H9 (cell line): ENCODE data around the gene ANKRD11. TPM values are rescaled to one million over a fixed set of nuclear protein-coding genes. Genes with fewer than 3 reads are reported as not detected.

ENCODE experiments used
- DNase-seq: peaks from one replicate; pipeline ENCODE4 v3.0.0-alpha.2; 2017
- H2AFZ ChIP-seq: one replicate; pipeline ENCODE4 v1.6.1; 2013; ENCODE audit warnings: mild to moderate bottlenecking, low read length, control low read depth, moderate library complexity
- H2AK5ac ChIP-seq: 2 replicates; pipeline ENCODE4 v1.6.1; 2013; ENCODE audit warnings: low read length, control low read depth, mixed read lengths; ENCODE audit not compliant: insufficient read length
- H2BK120ac ChIP-seq: one replicate; pipeline ENCODE4 v1.6.1; 2013; ENCODE audit warnings: low read depth, mild to moderate bottlenecking, low read length, control low read depth, inconsistent platforms; ENCODE audit not compliant: poor library complexity, severe bottlenecking
- H2BK12ac ChIP-seq: 2 replicates; pipeline ENCODE4 v1.6.1; 2013; ENCODE audit warnings: low read length, control low read depth, mixed read lengths, low read depth; ENCODE audit not compliant: insufficient read length
- H2BK15ac ChIP-seq: 2 replicates; pipeline ENCODE4 v1.6.1; 2013; ENCODE audit warnings: low read depth, low read length, control low read depth
- H2BK20ac ChIP-seq: one replicate; pipeline ENCODE4 v1.6.1; 2013; ENCODE audit warnings: low read depth, mild to moderate bottlenecking, low read length, control low read depth, inconsistent platforms; ENCODE audit not compliant: poor library complexity, severe bottlenecking
- H2BK5ac ChIP-seq: 2 replicates; pipeline ENCODE4 v1.6.1; 2013; ENCODE audit warnings: low read length, control low read depth, mixed read lengths; ENCODE audit not compliant: insufficient read length
- H3K14ac ChIP-seq: 2 replicates; pipeline ENCODE4 v1.6.1; 2013; ENCODE audit warnings: low read length, control low read depth; ENCODE audit not compliant: insufficient read depth
- H3K18ac ChIP-seq: 2 replicates; pipeline ENCODE4 v1.6.1; 2013; ENCODE audit warnings: low read depth, mild to moderate bottlenecking, mixed read lengths, low read length, control low read depth; ENCODE audit not compliant: insufficient read length
- H3K23ac ChIP-seq: 2 replicates; pipeline ENCODE4 v1.6.1; 2013; ENCODE audit warnings: low read length, control low read depth, mixed read lengths, low read depth; ENCODE audit not compliant: insufficient read length
- H3K23me2 ChIP-seq: 2 replicates; pipeline ENCODE4 v1.6.1; 2013; ENCODE audit warnings: low read depth, mild to moderate bottlenecking, mixed read lengths, low read length, control low read depth; ENCODE audit not compliant: insufficient read length, poor library complexity, severe bottlenecking
- H3K27ac ChIP-seq: 2 replicates; pipeline ENCODE4 v1.5.1; 2013; ENCODE audit warnings: low read length, control low read depth, mixed read lengths, low read depth; ENCODE audit not compliant: insufficient read length
- H3K27me3 ChIP-seq: 2 replicates; pipeline ENCODE4 v1.6.1; 2013; ENCODE audit warnings: low read length, control low read depth, inconsistent platforms; ENCODE audit not compliant: insufficient read depth
- H3K4ac ChIP-seq: 2 replicates; pipeline ENCODE4 v1.6.1; 2013; ENCODE audit warnings: low read depth, mild to moderate bottlenecking, control low read depth, inconsistent platforms, low read length, moderate library complexity
- H3K4me1 ChIP-seq: 2 replicates; pipeline ENCODE4 v1.6.1; 2013; ENCODE audit warnings: low read length, control low read depth, inconsistent platforms; ENCODE audit not compliant: insufficient read depth
- H3K4me2 ChIP-seq: 2 replicates; pipeline ENCODE4 v1.6.1; 2013; ENCODE audit warnings: low read length, control low read depth, mixed read lengths; ENCODE audit not compliant: insufficient read length, insufficient read depth
- H3K56ac ChIP-seq: 2 replicates; pipeline ENCODE4 v1.6.1; 2013; ENCODE audit warnings: low read depth, mild to moderate bottlenecking, mixed read lengths, low read length, control low read depth; ENCODE audit not compliant: insufficient read length
- H3K79me1 ChIP-seq: 2 replicates; pipeline ENCODE4 v1.6.1; 2013; ENCODE audit warnings: low read depth, mild to moderate bottlenecking, moderate library complexity, low read length, control low read depth, inconsistent platforms; ENCODE audit not compliant: insufficient read depth, poor library complexity, severe bottlenecking
- H3K79me2 ChIP-seq: 2 replicates; pipeline ENCODE4 v1.6.1; 2013; ENCODE audit warnings: low read length, control low read depth, inconsistent platforms; ENCODE audit not compliant: insufficient read depth
- H3K9ac ChIP-seq: 2 replicates; pipeline ENCODE4 v1.6.1; 2013; ENCODE audit warnings: low read length, control low read depth, mixed read lengths; ENCODE audit not compliant: insufficient read length; ENCODE audit errors: extremely low read depth
- H3K9me3 ChIP-seq: one replicate; pipeline ENCODE4 v1.6.1; 2013; ENCODE audit warnings: low read depth, low read length, inconsistent platforms; ENCODE audit not compliant: control insufficient read depth
- H3T11ph ChIP-seq: one replicate; pipeline ENCODE4 v1.6.1; 2013; ENCODE audit warnings: mild to moderate bottlenecking, low read length, control low read depth, inconsistent platforms
- H4K20me1 ChIP-seq: one replicate; pipeline ENCODE4 v1.6.1; 2013; ENCODE audit not compliant: control insufficient read depth, insufficient read length, insufficient read depth
- H4K5ac ChIP-seq: 2 replicates; pipeline ENCODE4 v1.6.1; 2013; ENCODE audit warnings: low read depth, mild to moderate bottlenecking, mixed read lengths, low read length, control low read depth; ENCODE audit not compliant: insufficient read length
- H4K8ac ChIP-seq: replicated peaks from 2 replicates; pipeline ENCODE4 v1.6.1; 2013; ENCODE audit warnings: low read length, control low read depth, mixed read lengths, low read depth; ENCODE audit not compliant: insufficient read length
- H4K91ac ChIP-seq: 2 replicates; pipeline ENCODE4 v1.6.1; 2013; ENCODE audit warnings: low read depth, mild to moderate bottlenecking, moderate library complexity, mixed read lengths, low read length, control low read depth; ENCODE audit not compliant: insufficient read length
- H3K27ac Mint-ChIP-seq, 3 experiments: 2 replicates in 2 of 3; 3 replicates in 1 of 3; pipeline ENCODE4 v1.8.0; 2020 to 2021; ENCODE audit warnings: mixed read lengths in 3 of 3, mild to moderate bottlenecking in 1 of 3, moderate library complexity in 1 of 3
- H3K27me3 Mint-ChIP-seq: 2 replicates; pipeline ENCODE4 v1.8.0; 2021; ENCODE audit warnings: low read depth, mild to moderate bottlenecking, moderate library complexity, mixed read lengths
- H3K36me3 Mint-ChIP-seq, 3 experiments: 2 replicates in 2 of 3; 3 replicates in 1 of 3; pipeline ENCODE4 v1.8.0; 2020 to 2021; ENCODE audit warnings: low read depth in 3 of 3, mixed read lengths in 3 of 3; ENCODE audit not compliant: insufficient read depth in 1 of 3
- H3K4me1 Mint-ChIP-seq, 2 experiments: 2 replicates each; pipeline ENCODE4 v1.8.0; 2020; ENCODE audit warnings: mixed read lengths in 2 of 2
- H3K4me3 Mint-ChIP-seq, 2 experiments: 2 replicates in 1 of 2; 3 replicates in 1 of 2; pipeline ENCODE4 v1.8.0; 2020 to 2021; ENCODE audit warnings: mild to moderate bottlenecking in 2 of 2, mixed read lengths in 2 of 2, moderate library complexity in 1 of 2
- H3K9me3 Mint-ChIP-seq, 2 experiments: 2 replicates in 1 of 2; 3 replicates in 1 of 2; pipeline ENCODE4 v1.8.0; 2020; ENCODE audit warnings: mild to moderate bottlenecking in 2 of 2, mixed read lengths in 2 of 2, moderate library complexity in 1 of 2
- WGBS: extraction: QIAGEN DNeasy Blood & Tissue Kit; methylation state at CpG from one replicate; pipeline ENCODE4 v1.1.7; 2013; ENCODE audit warnings: missing lambda C conversion rate, low lambda C conversion rate, mixed read lengths; ENCODE audit not compliant: insufficient read length; ENCODE audit errors: extremely low coverage; 5-methylcytosine and 5-hydroxymethylcytosine counted together
- total RNA-seq: library from RNA; stranded (reverse); gene quantifications from 2 replicates; pipeline ENCODE4 v1.2.1, GENCODE V29; 2021
- TF ChIP-seq, protein P1 (sequence below): fragments of 200-600 bp; sonication (generic); conservative IDR thresholded peaks from 3 replicates; pipeline ENCODE4 v1.8.0; 2021; ENCODE audit warnings: antibody characterized with exemption, mild to moderate bottlenecking

Gene ANKRD11
- total RNA-seq, 1 experiment from 2014 or later = 181 TPM

DNA sequence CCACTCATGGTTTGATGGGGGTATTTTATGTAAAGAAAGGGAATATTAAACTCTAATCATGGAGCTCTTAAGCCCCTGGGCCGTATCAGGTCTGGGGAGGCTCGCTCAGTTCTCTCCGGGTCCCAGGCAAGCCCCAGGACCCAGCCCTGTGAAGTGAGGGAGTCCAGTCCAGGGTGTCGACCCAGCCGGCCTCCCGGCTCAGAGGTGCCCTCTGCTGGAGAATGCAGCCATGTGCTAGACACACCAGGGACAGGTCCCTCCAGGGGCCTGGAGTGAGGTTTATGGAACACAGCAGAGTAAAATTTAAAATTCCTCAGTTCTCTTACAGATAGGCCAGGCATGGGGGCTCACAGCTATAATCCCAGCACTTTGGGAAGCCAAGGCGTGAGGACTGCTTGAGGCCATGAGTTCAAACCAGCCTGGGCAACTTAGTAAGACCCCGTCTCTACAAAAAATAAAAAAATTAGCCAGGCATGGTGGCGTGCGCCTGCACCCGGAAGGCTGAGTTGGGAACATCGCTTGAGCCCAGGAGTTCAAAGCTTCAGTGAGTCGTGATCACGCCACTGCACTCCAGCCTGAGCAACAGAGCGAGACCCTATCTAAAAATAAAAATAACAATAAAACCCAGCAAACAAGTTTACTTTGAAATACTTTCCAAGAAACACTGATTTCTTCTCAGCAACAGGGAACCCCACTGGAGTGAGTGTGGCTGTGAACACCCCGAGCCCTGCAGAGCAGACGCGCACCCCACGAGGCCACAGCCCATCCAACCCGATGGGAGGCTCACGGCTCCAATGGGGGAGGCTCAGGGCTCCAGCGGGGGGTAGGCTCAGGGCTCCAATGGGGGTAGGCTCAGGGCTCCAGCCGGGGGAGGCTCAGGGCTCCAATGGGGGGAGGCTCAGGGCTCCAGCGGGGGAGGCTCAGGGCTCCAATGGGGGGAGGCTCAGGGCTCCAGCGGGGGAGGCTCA lies 200.6 kb downstream of the ANKRD11 start:
- H2AFZ ChIP-seq = no peak overlapping the region
- H3T11ph ChIP-seq = no peak overlapping the region
- no peak overlapping the region for H4K8ac ChIP-seq
- H3K27me3 ChIP-seq = no peaks in the 10 kb centered on the region
- peak overlapping the region; percentile 91 to 97 (median 93) for H3K27ac Mint-ChIP-seq
- H2AK5ac ChIP-seq = no peak overlapping the region
- H3K27ac ChIP-seq = no peak overlapping the region
- no peak overlapping the region for H2BK20ac ChIP-seq
- no peaks in the 10 kb centered on the region for H3K9me3 ChIP-seq
- H3K4me3 Mint-ChIP-seq = peak overlapping the region in 1 of 2 experiments; percentile 55; a peak in 3 of 5 replicates
- no peaks in the 10 kb centered on the region; the same call in none of the 2 replicates for H3K27me3 Mint-ChIP-seq
- H3K36me3 Mint-ChIP-seq = peaks cover 9 to 28% (median 15%) of the 10 kb centered on the region in 3 experiments
- no peak overlapping the region for H2BK120ac ChIP-seq
- H3K23me2 ChIP-seq = no peaks in the 10 kb centered on the region
- no peak overlapping the region for H3K56ac ChIP-seq
- no peak overlapping the region for H3K4ac ChIP-seq
- H3K9me3 Mint-ChIP-seq = no peaks in the 10 kb centered on the region; a peak in 1 of 5 replicates
- no peak overlapping the region for H4K91ac ChIP-seq
- H3K18ac ChIP-seq = peak overlapping the region; percentile 32
- H3K14ac ChIP-seq = no peak overlapping the region
- TF ChIP-seq, protein P1, sequence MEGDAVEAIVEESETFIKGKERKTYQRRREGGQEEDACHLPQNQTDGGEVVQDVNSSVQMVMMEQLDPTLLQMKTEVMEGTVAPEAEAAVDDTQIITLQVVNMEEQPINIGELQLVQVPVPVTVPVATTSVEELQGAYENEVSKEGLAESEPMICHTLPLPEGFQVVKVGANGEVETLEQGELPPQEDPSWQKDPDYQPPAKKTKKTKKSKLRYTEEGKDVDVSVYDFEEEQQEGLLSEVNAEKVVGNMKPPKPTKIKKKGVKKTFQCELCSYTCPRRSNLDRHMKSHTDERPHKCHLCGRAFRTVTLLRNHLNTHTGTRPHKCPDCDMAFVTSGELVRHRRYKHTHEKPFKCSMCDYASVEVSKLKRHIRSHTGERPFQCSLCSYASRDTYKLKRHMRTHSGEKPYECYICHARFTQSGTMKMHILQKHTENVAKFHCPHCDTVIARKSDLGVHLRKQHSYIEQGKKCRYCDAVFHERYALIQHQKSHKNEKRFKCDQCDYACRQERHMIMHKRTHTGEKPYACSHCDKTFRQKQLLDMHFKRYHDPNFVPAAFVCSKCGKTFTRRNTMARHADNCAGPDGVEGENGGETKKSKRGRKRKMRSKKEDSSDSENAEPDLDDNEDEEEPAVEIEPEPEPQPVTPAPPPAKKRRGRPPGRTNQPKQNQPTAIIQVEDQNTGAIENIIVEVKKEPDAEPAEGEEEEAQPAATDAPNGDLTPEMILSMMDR = peak; percentile 96
- no peak overlapping the region for H3K9ac ChIP-seq
- peaks cover 44 to 51% of the 10 kb centered on the region in 2 experiments for H3K4me1 Mint-ChIP-seq
- H2BK15ac ChIP-seq = no peak overlapping the region
- H4K20me1 ChIP-seq = no peaks in the 10 kb centered on the region
- peak; percentile 88 for DNase-seq
- no peak overlapping the region for H3K23ac ChIP-seq
- no peak overlapping the region for H4K5ac ChIP-seq
- H2BK12ac ChIP-seq = no peak overlapping the region
- H3K4me1 ChIP-seq = peaks cover 15% of the 10 kb centered on the region; the same call in 1 of the 2 replicates
- no peak overlapping the region for H2BK5ac ChIP-seq
- peaks cover 3% of the 10 kb centered on the region for H3K79me1 ChIP-seq
- no peak overlapping the region for H3K4me2 ChIP-seq
- no CpG with 5 or more reads among the region's 25 CpGs for WGBS
- no peaks in the 10 kb centered on the region; the same call in 1 of the 2 replicates for H3K79me2 ChIP-seq
